Measurements from ENCODE around the gene KCNQ1OT1. TPM values are rescaled to one million over a fixed set of nuclear protein-coding genes. Genes with fewer than 3 reads are reported as not detected.

KCNQ1OT1 gene
- total and polyA plus RNA-seq, 4 donors, result 0.05 to 4.9 (median 0.61) TPM

DNA sequence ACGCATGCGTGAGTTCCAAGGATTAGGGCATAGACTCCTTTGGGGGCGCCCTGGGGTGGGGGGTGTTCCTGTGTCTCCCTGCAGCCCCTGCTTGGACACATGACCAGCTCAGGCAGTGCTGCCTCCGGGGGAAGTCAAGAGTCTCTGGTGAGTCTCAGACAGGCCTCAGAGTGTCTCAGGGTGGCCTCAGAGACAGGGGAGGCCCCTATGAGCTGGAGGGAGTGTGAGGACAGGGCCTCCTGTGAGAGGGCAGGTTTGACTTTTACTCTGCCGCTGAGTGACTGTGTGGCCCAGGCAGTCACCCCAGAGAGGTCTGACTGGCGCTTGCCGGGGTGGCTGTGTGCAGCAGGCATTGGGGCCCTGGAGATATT lies 41.2 kb upstream of the KCNQ1OT1 start:
- Histone ChIP-seq H3K27me3 (ENCODE audit: control insufficient read depth in 4 of 4, insufficient read depth in 4 of 4, low read length in 3 of 4) (no peaks in the 10 kb centered on the region), H3K4me3 (ENCODE audit: low read depth in 1 of 3, low read length in 3 of 3) (no peak overlapping the region), H3K36me3 (ENCODE audit: control insufficient read depth in 4 of 4, insufficient read depth in 3 of 4, low read depth in 1 of 4, low read length in 3 of 4) (no peaks in the 10 kb centered on the region), H3K9me3 (ENCODE audit: control insufficient read depth in 4 of 4, low read length in 3 of 4) (no peaks in the 10 kb centered on the region), H3K9ac (ENCODE audit: low read depth in 1 of 2, low read length in 2 of 2) (no peak overlapping the region), H3K27ac (ENCODE audit: low read depth in 1 of 2, low read length in 2 of 2) (no peak overlapping the region), H3K4me1 (ENCODE audit: control insufficient read depth in 4 of 4, insufficient read depth in 4 of 4, low read length in 3 of 4) (no peaks in the 10 kb centered on the region)
- 91% methylated on average over 7 of the region's 7 CpGs for WGBS
- TF ChIP-seq EGR1 (IDR thresholded peaks at IDR 0.05; ENCODE audit: low read depth in 2 of 2), result no peak
- TF ChIP-seq, protein P1, sequence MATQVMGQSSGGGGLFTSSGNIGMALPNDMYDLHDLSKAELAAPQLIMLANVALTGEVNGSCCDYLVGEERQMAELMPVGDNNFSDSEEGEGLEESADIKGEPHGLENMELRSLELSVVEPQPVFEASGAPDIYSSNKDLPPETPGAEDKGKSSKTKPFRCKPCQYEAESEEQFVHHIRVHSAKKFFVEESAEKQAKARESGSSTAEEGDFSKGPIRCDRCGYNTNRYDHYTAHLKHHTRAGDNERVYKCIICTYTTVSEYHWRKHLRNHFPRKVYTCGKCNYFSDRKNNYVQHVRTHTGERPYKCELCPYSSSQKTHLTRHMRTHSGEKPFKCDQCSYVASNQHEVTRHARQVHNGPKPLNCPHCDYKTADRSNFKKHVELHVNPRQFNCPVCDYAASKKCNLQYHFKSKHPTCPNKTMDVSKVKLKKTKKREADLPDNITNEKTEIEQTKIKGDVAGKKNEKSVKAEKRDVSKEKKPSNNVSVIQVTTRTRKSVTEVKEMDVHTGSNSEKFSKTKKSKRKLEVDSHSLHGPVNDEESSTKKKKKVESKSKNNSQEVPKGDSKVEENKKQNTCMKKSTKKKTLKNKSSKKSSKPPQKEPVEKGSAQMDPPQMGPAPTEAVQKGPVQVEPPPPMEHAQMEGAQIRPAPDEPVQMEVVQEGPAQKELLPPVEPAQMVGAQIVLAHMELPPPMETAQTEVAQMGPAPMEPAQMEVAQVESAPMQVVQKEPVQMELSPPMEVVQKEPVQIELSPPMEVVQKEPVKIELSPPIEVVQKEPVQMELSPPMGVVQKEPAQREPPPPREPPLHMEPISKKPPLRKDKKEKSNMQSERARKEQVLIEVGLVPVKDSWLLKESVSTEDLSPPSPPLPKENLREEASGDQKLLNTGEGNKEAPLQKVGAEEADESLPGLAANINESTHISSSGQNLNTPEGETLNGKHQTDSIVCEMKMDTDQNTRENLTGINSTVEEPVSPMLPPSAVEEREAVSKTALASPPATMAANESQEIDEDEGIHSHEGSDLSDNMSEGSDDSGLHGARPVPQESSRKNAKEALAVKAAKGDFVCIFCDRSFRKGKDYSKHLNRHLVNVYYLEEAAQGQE (IDR thresholded peaks at IDR 0.05), result no peak
- TF ChIP-seq, protein P2, sequence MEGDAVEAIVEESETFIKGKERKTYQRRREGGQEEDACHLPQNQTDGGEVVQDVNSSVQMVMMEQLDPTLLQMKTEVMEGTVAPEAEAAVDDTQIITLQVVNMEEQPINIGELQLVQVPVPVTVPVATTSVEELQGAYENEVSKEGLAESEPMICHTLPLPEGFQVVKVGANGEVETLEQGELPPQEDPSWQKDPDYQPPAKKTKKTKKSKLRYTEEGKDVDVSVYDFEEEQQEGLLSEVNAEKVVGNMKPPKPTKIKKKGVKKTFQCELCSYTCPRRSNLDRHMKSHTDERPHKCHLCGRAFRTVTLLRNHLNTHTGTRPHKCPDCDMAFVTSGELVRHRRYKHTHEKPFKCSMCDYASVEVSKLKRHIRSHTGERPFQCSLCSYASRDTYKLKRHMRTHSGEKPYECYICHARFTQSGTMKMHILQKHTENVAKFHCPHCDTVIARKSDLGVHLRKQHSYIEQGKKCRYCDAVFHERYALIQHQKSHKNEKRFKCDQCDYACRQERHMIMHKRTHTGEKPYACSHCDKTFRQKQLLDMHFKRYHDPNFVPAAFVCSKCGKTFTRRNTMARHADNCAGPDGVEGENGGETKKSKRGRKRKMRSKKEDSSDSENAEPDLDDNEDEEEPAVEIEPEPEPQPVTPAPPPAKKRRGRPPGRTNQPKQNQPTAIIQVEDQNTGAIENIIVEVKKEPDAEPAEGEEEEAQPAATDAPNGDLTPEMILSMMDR (IDR thresholded peaks at IDR 0.05; ENCODE audit: low read depth, low read length, missing input control), result no peak
- no peak for DNase-seq (ENCODE audit: low spot score)

DNA sequence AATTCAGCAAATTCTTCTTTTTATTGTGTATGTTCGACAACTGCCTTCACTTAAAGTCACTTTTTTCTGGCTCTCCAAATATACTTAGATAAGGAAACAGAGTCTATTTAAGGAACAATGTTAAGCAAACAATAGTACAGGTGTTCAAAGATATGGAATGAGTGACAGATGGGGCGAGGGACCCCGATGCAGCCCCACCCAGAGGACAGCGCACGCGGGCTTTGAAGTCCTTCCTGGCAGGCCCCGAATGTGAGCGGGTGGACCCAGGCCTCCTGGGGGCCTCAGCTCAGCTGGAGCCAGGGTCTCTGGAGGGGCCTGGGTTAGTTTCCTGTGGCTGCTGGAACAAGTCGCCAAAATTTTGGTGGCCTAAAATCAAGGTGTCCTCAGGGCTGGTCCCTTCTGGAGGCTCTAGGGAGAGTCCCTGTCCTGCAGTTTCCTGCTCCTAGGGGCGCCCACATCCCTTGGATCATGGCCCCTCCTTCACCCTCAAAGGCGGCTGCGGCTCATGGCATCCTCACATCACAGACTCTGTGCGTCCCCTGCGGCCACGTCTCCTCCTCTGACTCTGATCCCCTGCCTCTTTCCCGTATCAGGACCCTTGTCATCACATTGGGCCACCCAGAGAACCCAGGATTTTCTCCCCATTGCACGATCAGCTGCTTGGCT lies 40.6 kb upstream of the KCNQ1OT1 start:
- H3K9ac ChIP-seq (ENCODE audit: low read depth in 1 of 2, low read length in 2 of 2), result no peak overlapping the region
- H3K4me3 ChIP-seq (ENCODE audit: low read depth in 1 of 3, low read length in 3 of 3), result no peak overlapping the region
- no peaks in the 10 kb centered on the region for H3K36me3 ChIP-seq (ENCODE audit: control insufficient read depth in 4 of 4, insufficient read depth in 3 of 4, low read depth in 1 of 4, low read length in 3 of 4)
- H3K27me3 ChIP-seq (ENCODE audit: control insufficient read depth in 4 of 4, insufficient read depth in 4 of 4, low read length in 3 of 4), result no peaks in the 10 kb centered on the region
- no peaks in the 10 kb centered on the region for H3K4me1 ChIP-seq (ENCODE audit: control insufficient read depth in 4 of 4, insufficient read depth in 4 of 4, low read length in 3 of 4)
- TF ChIP-seq RXRA (IDR thresholded peaks at IDR 0.05), result no peak
- no peak for TF ChIP-seq HNF4G (IDR thresholded peaks at IDR 0.05)
- TF ChIP-seq HNF4A (conservative IDR thresholded peaks at IDR 0.05), result no peak
- no peak for TF ChIP-seq EGR1 (IDR thresholded peaks at IDR 0.05; ENCODE audit: low read depth in 2 of 2)
- TF ChIP-seq, protein P3, sequence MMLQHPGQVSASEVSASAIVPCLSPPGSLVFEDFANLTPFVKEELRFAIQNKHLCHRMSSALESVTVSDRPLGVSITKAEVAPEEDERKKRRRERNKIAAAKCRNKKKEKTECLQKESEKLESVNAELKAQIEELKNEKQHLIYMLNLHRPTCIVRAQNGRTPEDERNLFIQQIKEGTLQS (IDR thresholded peaks at IDR 0.05), result no peak
- TF ChIP-seq TAF1 (conservative IDR thresholded peaks at IDR 0.05), result no peak
- TF ChIP-seq JUND (IDR thresholded peaks at IDR 0.05), result no peak
- no peak for TF ChIP-seq FOXA2 (IDR thresholded peaks at IDR 0.05)
- TF ChIP-seq NR2F2 (IDR thresholded peaks at IDR 0.05), result no peak
- 88% methylated on average over 17 of the region's 17 CpGs for WGBS
- H3K9me3 ChIP-seq (ENCODE audit: control insufficient read depth in 4 of 4, low read length in 3 of 4), result no peaks in the 10 kb centered on the region
- DNase-seq (ENCODE audit: low spot score), result no peak
- no peak overlapping the region for H3K27ac ChIP-seq (ENCODE audit: low read depth in 1 of 2, low read length in 2 of 2)
